K562 (cell line): Measurements from ENCODE around the gene MEF2C. TPM values are rescaled to one million over a fixed set of nuclear protein-coding genes. Genes with fewer than 3 reads are reported as not detected.

Experiments
- ATAC-seq: fragments of 200-7000 bp; cut with Tn5 transposase; 3 replicates; pipeline ENCODE4 v1.9.1; 2020; ENCODE audit warnings: moderate library complexity
- BruUV-seq: library from RNA; stranded (reverse); fragments of 400-500 nt; replicated peaks from 2 replicates; lab custom pipeline; 2021; lab: Mats Ljungman, UMichigan
- CTCF ChIA-PET: fragments of 300-600 bp; formaldehyde crosslinking; extraction: SDS; loops from one replicate; lab custom pipeline; 2021; ENCODE audit warnings: low intra/inter-chr PET ratio; lab: Yijun Ruan, JAX
- POLR2A ChIA-PET: fragments of 300-600, 350-650 bp; sonication (Branson Sonifier 250); formaldehyde crosslinking; extraction: SDS; loops from one replicate; lab custom pipeline; 2021; ENCODE audit warnings: antibody characterized with exemption, inconsistent platforms; lab: Yijun Ruan, JAX
- DNase-seq, 4 experiments: peaks; one replicate each; pipeline versions ENCODE4 v3.0.0 to v3.0.0-alpha.2; 2011 to 2018; ENCODE audit warnings: low spot score in 3 of 4, mixed read lengths in 3 of 4; ENCODE audit errors: extremely low read depth in 1 of 4
- FAIRE-seq: peaks from 2 replicates; lab custom pipeline; 2011; peaks lifted over from hg19 to GRCh38; lab: Jason Lieb, UNC
- H2AFZ ChIP-seq: 2 replicates; pipeline ENCODE4 v1.6.0; 2011; ENCODE audit warnings: low read depth, low read length, control low read depth, inconsistent platforms
- H3K27ac ChIP-seq: fragments of 200-600 bp; 3 replicates; pipeline ENCODE4 v1.8.0; 2011; ENCODE audit warnings: low read depth, mild to moderate bottlenecking, control low read depth, inconsistent platforms, low read length, moderate library complexity, mixed read lengths; ENCODE audit errors: extremely low read depth
- H3K27me3 ChIP-seq, 2 experiments: fragments of 300-600 bp in 1 of 2; 2 replicates in 1 of 2; 3 replicates in 1 of 2; pipeline versions ENCODE4 v1.6.0 to v1.8.0; 2011; ENCODE audit warnings: inconsistent platforms in 2 of 2, low read length in 2 of 2, mild to moderate bottlenecking in 1 of 2, mixed read lengths in 1 of 2, moderate library complexity in 1 of 2; ENCODE audit not compliant: control insufficient read depth in 2 of 2, insufficient read depth in 2 of 2
- H3K36me3 ChIP-seq: fragments of 300-600 bp; 3 replicates; pipeline ENCODE4 v1.8.0; 2011; ENCODE audit warnings: mild to moderate bottlenecking, low read length, inconsistent platforms; ENCODE audit not compliant: control insufficient read depth, insufficient read depth
- H3K4me1 ChIP-seq, 2 experiments: fragments of 200-600 bp in 1 of 2; replicated peaks in 1 of 2; 2 replicates in 1 of 2; 3 replicates in 1 of 2; pipeline versions ENCODE4 v1.5.1 to v1.8.0; 2011; ENCODE audit warnings: inconsistent platforms in 2 of 2, low read length in 2 of 2, mild to moderate bottlenecking in 1 of 2, mixed read lengths in 1 of 2, moderate library complexity in 1 of 2; ENCODE audit not compliant: control insufficient read depth in 2 of 2, insufficient read depth in 2 of 2
- H3K4me2 ChIP-seq: 2 replicates; pipeline ENCODE4 v1.6.1; 2011; ENCODE audit warnings: low read length, control low read depth, inconsistent platforms, mixed read lengths; ENCODE audit not compliant: insufficient read depth
- H3K4me3 ChIP-seq: fragments of 200-600 bp; sonication (generic), shearing (Covaris generic); 2 replicates; pipeline ENCODE4 v1.5.1; 2016; ENCODE audit warnings: control low read depth, inconsistent platforms
- H3K79me2 ChIP-seq: fragments of 200-600 bp; 3 replicates; pipeline ENCODE4 v1.8.0; 2011; ENCODE audit warnings: low read length, inconsistent platforms; ENCODE audit not compliant: control insufficient read depth, insufficient read depth
- H3K9ac ChIP-seq, 2 experiments: 2 replicates each; pipeline versions ENCODE4 v1.6.0 to v1.6.1; 2011; ENCODE audit warnings: low read depth in 2 of 2, low read length in 2 of 2, control low read depth in 1 of 2, inconsistent platforms in 1 of 2, mild to moderate bottlenecking in 1 of 2, mixed read lengths in 1 of 2; ENCODE audit not compliant: insufficient read depth in 1 of 2
- H3K9me1 ChIP-seq: one replicate; pipeline ENCODE4 v1.6.0; 2011; ENCODE audit warnings: inconsistent platforms, mild to moderate bottlenecking, low read length, moderate library complexity; ENCODE audit not compliant: control insufficient read depth, insufficient read depth
- H3K9me3 ChIP-seq: replicated peaks from 2 replicates; pipeline ENCODE4 v1.5.1; 2011; ENCODE audit warnings: low read depth, low read length, inconsistent platforms; ENCODE audit not compliant: control insufficient read depth, insufficient read depth
- H4K20me1 ChIP-seq: replicated peaks from 2 replicates; pipeline ENCODE4 v1.6.1; 2011; ENCODE audit warnings: low read length, inconsistent platforms, mixed read lengths; ENCODE audit not compliant: control insufficient read depth, insufficient read depth
- CHD1 ChIP-seq: fragments of 200-600 bp; sonication (generic); IDR thresholded peaks from one replicate; pipeline ENCODE4 v1.6.1; 2012; ENCODE audit warnings: mild to moderate bottlenecking, moderate library complexity, low read length, inconsistent platforms
- CXXC5 ChIP-seq: fragments of 250-450 bp; sonication (Bioruptor Pico); IDR thresholded peaks from 2 replicates; pipeline ENCODE4 v1.8.0; 2022; ENCODE audit warnings: inconsistent platforms, mild to moderate bottlenecking, moderate library complexity
- HNRNPLL ChIP-seq: fragments of 200-400 bp; formaldehyde crosslinking; IDR thresholded peaks from 2 replicates; pipeline ENCODE4 v1.6.1; 2017; ENCODE audit warnings: low read length, low read depth, mild to moderate bottlenecking; ENCODE audit not compliant: poor library complexity, severe bottlenecking
- NRF1 ChIP-seq, 2 experiments: fragments of 450-650 bp; IDR thresholded peaks in 1 of 2; conservative IDR thresholded peaks in 1 of 2; 2 replicates each; pipeline ENCODE4 v1.6.1; 2014; ENCODE audit warnings: mild to moderate bottlenecking in 2 of 2
- ZFP1 ChIP-seq: fragments of 450-650 bp; formaldehyde crosslinking; IDR thresholded peaks from 2 replicates; pipeline ENCODE4 v1.4.0; 2020; ENCODE audit warnings: mild to moderate bottlenecking, mixed read lengths
- ZNF165 ChIP-seq: fragments of 250-450 bp; sonication (Bioruptor Pico); IDR thresholded peaks from 2 replicates; pipeline ENCODE4 v1.4.0; 2020; ENCODE audit warnings: borderline replicate concordance
- ZNF318 ChIP-seq, 2 experiments: fragments of 450-650 bp; IDR thresholded peaks; 2 replicates each; pipeline ENCODE4 v1.6.1; 2016; ENCODE audit warnings: mild to moderate bottlenecking in 2 of 2, borderline replicate concordance in 1 of 2, low read depth in 1 of 2, moderate library complexity in 1 of 2
- WGBS: fragments of 100-300 bp; shearing (Covaris generic); methylation state at CpG from one replicate; pipeline ENCODE4 v1.1.6; 2016; ENCODE audit warnings: low coverage, mixed read lengths; ENCODE audit not compliant: insufficient coverage; ENCODE audit errors: missing lambda C conversion rate; 5-methylcytosine and 5-hydroxymethylcytosine counted together
- in situ Hi-C: fragments of 300-500 bp; cut with MboI; formaldehyde crosslinking; loops from 4 replicates; pipeline ENCODE4 v1.15.0; 2018; ENCODE audit warnings: inconsistent platforms, mixed read lengths
- intact Hi-C: fragments of 100-400 bp; cut with micrococcal nuclease; formaldehyde crosslinking; loops from 2 replicates; pipeline ENCODE4 v1.14.2; 2022
- polyA plus RNA-seq, 8 experiments: library from polyadenylated mRNA; depleted of rRNA in 4 of 8; stranded (reverse) in 5 of 8; unstranded in 3 of 8; fragments of >200 nt; fragmentation: Nextera tagmentation in 2 of 8; fragmentation: Illumina TruSeq in 1 of 8; extraction: Ambion mirVana in 2 of 8; extraction: Trizol in 1 of 8; gene quantifications; 2 replicates each; pipeline versions ENCODE4 v1.2.1 to v1.2.3, GENCODE V29; 2011 to 2014; ENCODE audit warnings: inconsistent platforms in 1 of 8, missing spikeins in 1 of 8
- total RNA-seq, 7 experiments: library from RNA; depleted of rRNA in 6 of 7; stranded (reverse); fragments of >200 nt in 6 of 7; fragmentation: Illumina TruSeq in 2 of 7; extraction: Trizol in 2 of 7; gene quantifications; 2 replicates each; pipeline versions ENCODE4 v1.2.1 to v1.2.3, GENCODE V29; 2011 to 2021; ENCODE audit warnings: low replicate concordance in 1 of 7

MEF2C gene
- total and polyA plus RNA-seq, 9 of the 15 experiments (the other 6 are each of a cell fraction or from before 2014, with no cell fraction given) = 25.1 to 67.8 (median 58.3) TPM

DNA sequence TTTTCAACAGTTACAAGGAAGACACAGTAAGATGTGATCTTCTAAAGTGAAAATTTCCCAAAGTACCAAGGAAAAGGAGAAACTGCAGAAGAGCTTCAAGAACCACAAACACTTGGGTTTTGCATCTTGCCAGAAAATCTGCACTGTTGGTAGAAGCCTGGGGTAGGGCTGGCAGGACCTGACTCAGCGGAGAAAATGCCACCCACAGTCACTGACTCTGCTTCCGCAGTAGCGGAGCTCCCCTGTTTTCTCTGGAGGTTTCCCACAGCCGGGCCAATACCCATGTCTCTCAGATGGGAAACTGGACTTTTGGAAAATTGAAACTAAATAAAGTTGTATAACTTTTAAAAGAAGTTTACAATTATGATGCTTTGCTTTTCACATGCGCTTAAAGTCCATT, 104.2 kb downstream of the MEF2C start:
- Histone ChIP-seq H3K36me3 (peaks cover 3% of the 10 kb centered on the region; the same call in 2 of the 3 replicates), H2AFZ (no peak overlapping the region), H3K9me1 (no peaks in the 10 kb centered on the region), H3K4me1 (no peaks in the 10 kb centered on the region), H3K27me3 (no peaks in the 10 kb centered on the region), H3K79me2 (no peaks in the 10 kb centered on the region; the same call in 2 of the 3 replicates), H4K20me1 (no peaks in the 10 kb centered on the region; the same call in 1 of the 2 replicates), H3K4me3 (no peak overlapping the region), H3K4me2 (no peak overlapping the region), H3K9ac (no peak overlapping the region), H3K27ac (no peak overlapping the region), H3K9me3 (no peaks in the 10 kb centered on the region)
- in situ Hi-C loops = no loop called here
- intact Hi-C loops = no loop called here
- BruUV-seq = no TSS peak
- no peak for FAIRE-seq
- TF ChIP-seq HNRNPLL (no peak), CHD1 (no peak), ZFP1 (CRISPR knock-in tag) (no peak), NRF1 (conservative IDR thresholded peaks at IDR 0.05 in 1 of 2, IDR thresholded peaks at IDR 0.05 in 1 of 2) (no peak)
- no peak for DNase-seq
- ATAC-seq = no peak
- 64% methylated on average over 5 of the region's 5 CpGs for WGBS
- CTCF ChIA-PET = no interaction called here
- POLR2A ChIA-PET = no interaction called here

DNA sequence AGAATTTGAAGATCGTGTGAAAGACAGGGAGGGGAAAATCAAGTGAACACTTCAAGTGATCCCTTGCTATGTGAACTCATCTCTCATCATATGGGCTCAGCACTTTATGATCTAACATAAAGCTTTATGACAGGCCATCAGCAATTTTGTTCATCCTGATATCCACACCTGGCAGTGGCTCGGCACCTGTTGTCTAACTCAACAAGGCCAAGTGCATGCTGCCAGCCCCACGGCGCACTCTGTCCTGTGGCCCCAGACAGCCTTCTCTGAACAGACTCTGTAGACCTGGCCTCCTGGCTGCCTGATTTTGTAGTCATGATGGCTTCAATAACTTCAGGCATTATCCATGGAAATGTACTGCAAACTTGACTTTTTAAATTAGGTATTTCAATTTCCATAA, 106.3 kb downstream of the MEF2C start:
- no peaks in the 10 kb centered on the region for H3K9me1 ChIP-seq
- peaks cover 17% of the 10 kb centered on the region for H3K36me3 ChIP-seq
- in situ Hi-C loops = no loop called here
- no TSS peak for BruUV-seq
- no peak for TF ChIP-seq ZNF165
- TF ChIP-seq CXXC5 = no peak
- TF ChIP-seq ZNF318 (IDR thresholded peaks at IDR 0.05; ENCODE audit: borderline replicate concordance in 1 of 2, low read depth in 1 of 2) = no peak
- no peak for ATAC-seq
- POLR2A ChIA-PET = no interaction called here
- FAIRE-seq = no peak
- H3K27ac ChIP-seq = no peak overlapping the region
- CTCF ChIA-PET = no interaction called here
- no peaks in the 10 kb centered on the region for H3K79me2 ChIP-seq
- intact Hi-C loops = no loop called here
- no peak overlapping the region for H3K4me2 ChIP-seq
- H3K4me1 ChIP-seq = no peaks in the 10 kb centered on the region
- H3K27me3 ChIP-seq = no peaks in the 10 kb centered on the region
- 71% methylated on average over 4 of the region's 4 CpGs for WGBS
- H3K9ac ChIP-seq = no peak overlapping the region
- no peak for DNase-seq
- no peaks in the 10 kb centered on the region; the same call in 1 of the 2 replicates for H4K20me1 ChIP-seq
- H3K9me3 ChIP-seq = no peaks in the 10 kb centered on the region
- H3K4me3 ChIP-seq = no peak overlapping the region
- H2AFZ ChIP-seq = no peak overlapping the region
